Embryonic facial prominence (tissue), 1 donor: ENCODE measurements around the gene FBLN7.
"Not testable (repeated sequence)": the region's sequence is repeated elsewhere in the genome, so short reads cannot be mapped to it uniquely, and the experiment has no call there.

ENCODE experiments used
- DNase-seq: peaks from one replicate; pipeline ENCODE4 v3.0.0-alpha.2; 2016; ENCODE audit errors: extremely low spot score

The FBLN7 gene

GRCh38 chr2:112184121-112184520, 45.9 kb downstream of the FBLN7 start:
- DNase-seq, result no peak

DNA sequence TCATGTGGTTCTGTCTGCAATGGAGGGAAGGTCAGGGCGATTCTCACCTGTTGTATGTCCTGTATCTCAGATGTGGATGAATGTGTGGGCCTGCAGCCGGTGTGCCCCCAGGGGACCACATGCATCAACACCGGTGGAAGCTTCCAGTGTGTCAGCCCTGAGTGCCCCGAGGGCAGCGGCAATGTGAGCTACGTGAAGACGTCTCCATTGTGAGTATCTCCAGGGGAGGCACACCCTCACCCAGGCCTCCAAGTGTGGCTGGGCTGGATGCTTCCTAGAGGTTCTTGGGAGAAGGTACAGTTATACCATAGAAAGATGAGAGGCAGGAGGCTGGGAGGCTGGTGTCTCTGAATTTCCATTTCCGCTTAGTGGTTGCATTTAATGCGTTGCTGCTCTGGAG, 46.9 kb downstream of the FBLN7 start:
- no peak for DNase-seq

GRCh38 chr2:112187046-112187715, 49.0 kb downstream of the FBLN7 start:
- DNase-seq, result no peak

DNA sequence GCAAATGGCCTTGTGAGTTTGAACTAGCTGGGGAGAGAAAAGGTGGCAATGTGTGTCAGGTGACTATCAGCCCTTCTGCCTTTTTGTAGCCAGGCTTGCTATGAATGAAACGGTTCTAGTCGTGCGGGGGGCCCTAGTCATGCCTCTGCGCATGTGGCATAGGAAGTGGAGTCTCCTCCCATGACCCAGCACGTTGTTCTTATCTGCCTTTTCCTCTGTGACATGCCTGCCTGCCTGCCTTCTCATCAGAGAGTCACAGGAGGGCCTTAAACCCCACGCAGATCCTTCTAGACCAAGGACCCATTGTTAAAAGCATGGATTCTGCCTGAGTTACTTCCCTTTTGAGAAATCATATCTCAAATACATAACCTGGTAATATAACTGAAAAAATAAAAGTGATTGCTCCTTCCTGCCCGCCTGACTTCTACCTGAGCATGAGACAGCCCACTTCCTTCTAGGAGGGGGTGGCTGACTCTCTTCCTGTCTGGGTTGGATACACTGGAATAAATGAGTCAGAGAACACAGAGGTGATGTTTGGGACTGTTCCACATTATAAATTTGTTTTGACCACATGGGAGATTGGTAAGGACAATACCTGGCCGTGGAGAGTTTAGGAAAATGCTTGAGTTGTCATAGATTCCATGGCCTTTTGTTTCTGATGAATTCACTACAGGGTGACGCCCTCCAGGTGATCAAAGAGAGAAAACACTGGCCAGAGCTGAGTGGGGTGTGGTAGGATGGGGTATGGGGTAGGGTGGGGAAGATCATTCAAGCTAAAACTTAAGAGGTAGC, 49.8 kb downstream of the FBLN7 start:
- DNase-seq, result no peak

- DNase-seq, result no peak
Measured at GRCh38 chr2:112189001-112189556, 50.9 kb downstream of the FBLN7 start.

GRCh38 chr2:112194028-112194427, 55.8 kb downstream of the FBLN7 start:
- DNase-seq, result no peak

GRCh38 chr2:112194482-112194881, 56.3 kb downstream of the FBLN7 start:
- DNase-seq, result no peak

DNA sequence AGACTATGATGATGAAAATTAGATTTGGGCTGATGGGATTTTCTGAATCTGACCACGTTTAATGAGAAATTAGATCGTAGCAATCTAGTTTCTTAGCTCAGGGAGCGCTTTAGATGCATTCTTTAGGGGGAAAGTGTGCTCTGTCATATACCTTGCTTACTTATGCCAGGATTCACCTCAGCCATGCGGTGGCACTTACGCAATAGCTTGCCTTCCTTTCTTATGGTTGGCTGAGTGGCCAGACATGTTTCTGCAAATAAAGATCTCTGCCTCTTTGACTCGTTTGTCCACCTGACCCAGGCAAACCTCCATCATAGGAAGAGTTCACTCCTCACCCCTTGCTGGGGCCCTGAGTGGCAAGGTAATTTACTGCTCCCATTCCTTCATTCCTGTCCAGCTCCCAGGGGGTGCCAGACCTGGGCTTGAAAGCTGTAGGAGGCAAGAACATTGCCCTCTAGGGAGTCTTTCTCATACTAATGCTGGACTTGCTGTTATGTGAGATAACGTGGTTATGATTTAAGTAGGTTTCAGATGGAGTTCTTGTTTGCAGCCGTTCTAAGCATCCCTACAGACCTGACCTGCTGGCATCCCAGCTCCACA, 57.1 kb downstream of the FBLN7 start:
- DNase-seq, result no peak

DNA sequence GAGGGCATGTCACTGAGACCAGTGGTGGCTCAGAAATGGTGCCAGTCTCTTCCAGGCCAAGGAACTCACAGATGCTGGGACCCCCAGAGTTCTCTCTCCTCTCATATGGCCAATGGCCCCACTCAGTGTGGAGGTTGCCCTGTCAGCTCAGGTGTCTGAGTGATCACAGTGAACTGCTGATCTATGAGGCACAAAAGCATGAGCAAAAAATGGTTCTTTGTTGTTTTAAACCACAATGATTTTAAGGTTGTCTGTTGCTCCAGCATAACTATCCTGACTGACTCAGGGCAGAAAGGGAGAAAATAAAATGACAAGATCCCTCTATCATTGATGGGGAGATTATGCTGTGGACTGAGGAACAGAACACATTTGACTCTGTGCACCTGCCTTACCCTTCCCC, 57.8 kb downstream of the FBLN7 start:
- DNase-seq, result no peak

- no peak for DNase-seq
Measured at GRCh38 chr2:112197868-112198267, 59.7 kb downstream of the FBLN7 start.

- no peak for DNase-seq
Measured at GRCh38 chr2:112198780-112199179, 60.6 kb downstream of the FBLN7 start.

DNA sequence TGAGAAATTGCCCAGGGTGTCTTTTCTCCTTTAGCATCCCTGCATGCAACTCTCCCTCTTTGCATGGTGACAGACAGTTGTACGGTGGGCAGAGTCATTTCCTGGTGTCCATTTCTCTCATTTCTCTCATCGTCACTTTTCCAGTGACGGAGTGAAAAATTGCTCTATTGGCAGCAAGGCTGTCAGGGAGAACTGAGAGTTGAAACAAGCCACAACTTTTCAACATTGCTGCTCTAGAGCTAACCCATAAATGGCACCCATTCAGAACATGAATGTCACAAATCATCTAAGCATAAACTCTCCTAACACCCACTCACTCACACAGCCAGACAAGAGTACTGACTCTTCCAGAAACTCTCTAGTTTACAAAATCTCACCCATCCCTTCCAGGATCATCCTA, 61.0 kb downstream of the FBLN7 start:
- no peak for DNase-seq

- no peak for DNase-seq
Measured at GRCh38 chr2:112201696-112202430, 63.7 kb downstream of the FBLN7 start.

GRCh38 chr2:112204411-112204810, 66.2 kb downstream of the FBLN7 start:
- no peak for DNase-seq

DNA sequence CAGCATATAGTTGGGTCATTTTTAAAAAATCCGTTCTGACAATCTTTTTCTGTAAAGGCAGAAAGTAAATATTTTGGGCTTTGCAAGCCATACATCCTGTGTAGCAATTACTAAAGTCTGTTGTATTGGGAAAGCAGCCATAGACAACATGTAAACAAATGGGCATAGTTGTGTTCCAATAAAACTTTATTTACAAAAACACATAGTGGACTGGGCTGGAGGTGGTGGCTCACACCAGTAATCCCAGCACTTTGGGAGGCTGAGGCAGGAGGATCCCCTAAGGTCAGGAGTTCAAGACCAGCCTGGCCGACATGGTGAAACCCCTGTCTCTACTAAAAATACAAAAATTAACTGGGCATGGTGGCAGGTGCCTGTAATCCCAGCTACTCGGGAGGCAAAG, 69.7 kb downstream of the FBLN7 start:
- not testable (repeated sequence) for DNase-seq

DNA sequence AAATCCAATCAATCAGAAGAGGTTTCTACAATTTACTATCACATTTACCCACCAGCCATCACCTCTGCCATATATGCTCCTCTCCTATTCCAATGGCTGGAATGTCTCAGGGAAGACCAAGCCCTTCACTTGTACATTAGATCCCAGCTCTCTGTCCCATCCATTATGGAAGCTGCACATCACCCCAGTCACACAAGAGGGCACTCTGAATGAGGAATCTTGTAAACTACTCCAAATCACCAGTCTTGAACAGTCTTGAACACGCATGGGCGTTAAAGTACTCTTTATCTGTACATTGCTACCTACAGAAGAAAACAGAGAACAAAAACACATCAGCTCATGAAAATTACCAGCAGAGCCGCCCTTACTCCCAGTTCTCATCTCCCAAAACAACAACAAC, 78.0 kb downstream of the FBLN7 start:
- no peak for DNase-seq

GRCh38 chr2:112217854-112218253, 79.7 kb downstream of the FBLN7 start:
- no peak for DNase-seq

- no peak for DNase-seq
Measured at GRCh38 chr2:112220186-112220585, 82.0 kb downstream of the FBLN7 start.

GRCh38 chr2:112220831-112221230, 82.6 kb downstream of the FBLN7 start:
- no peak for DNase-seq

DNA sequence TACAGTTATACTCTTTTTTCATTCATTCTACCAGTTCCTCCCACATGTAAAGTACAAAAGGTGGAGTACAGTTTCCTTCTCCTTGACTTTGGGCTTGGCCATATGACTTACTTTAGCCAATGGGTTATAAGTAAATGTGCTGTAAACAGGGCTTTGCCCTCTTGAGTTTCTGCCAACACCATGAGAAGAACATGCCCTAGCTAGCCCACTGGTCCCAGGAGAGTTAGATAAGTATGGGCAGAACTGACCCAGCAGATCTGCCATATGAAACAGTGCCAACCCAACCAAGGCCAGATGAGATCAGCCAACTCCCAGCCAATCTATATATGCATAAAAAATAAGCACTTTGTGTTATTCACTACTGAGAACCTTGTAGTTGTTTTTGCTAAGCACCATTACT, 91.2 kb downstream of the FBLN7 start:
- DNase-seq, result no peak

- DNase-seq, result no peak
Measured at GRCh38 chr2:112230371-112230770, 92.2 kb downstream of the FBLN7 start.
